GM19455 (cell line): ENCODE measurements around the gene HSPBAP1.

Experiments used
- ATAC-seq: cut with Tn5 transposase; IDR thresholded peaks from one replicate; pipeline ENCODE4 v1.9.1; 2021; ENCODE audit not compliant: unreplicated experiment

Gene HSPBAP1

GRCh38 chr3:122691195-122691594 is 102.4 kb downstream of the HSPBAP1 start:
- no peak for ATAC-seq

GRCh38 chr3:122690096-122690495 is 103.5 kb downstream of the HSPBAP1 start:
- no peak for ATAC-seq
